Vagina (tissue), 2 donors: ENCODE measurements around the gene TRMU.

Source experiments
- CTCF ChIP-seq, 3 experiments: fragments of 450-650 bp in 2 of 3; fragments of 200-600 bp in 1 of 3; sonication (generic) in 1 of 3; IDR thresholded peaks; one replicate each; pipeline ENCODE4 v1.5.1; 2017 to 2019; ENCODE audit warnings: antibody characterized with exemption in 3 of 3, mild to moderate bottlenecking in 2 of 3, moderate library complexity in 2 of 3
- POLR2A ChIP-seq, 2 donors: fragments of 450-650 bp; IDR thresholded peaks; one replicate each; pipeline ENCODE4 v1.6.1; 2017; ENCODE audit warnings: antibody characterized with exemption in 2 of 2, mild to moderate bottlenecking in 2 of 2, moderate library complexity in 2 of 2
- POLR2AphosphoS5 ChIP-seq, 2 donors: sonication (generic); formaldehyde crosslinking; IDR thresholded peaks; one replicate each; pipeline ENCODE4 v1.9.0; 2017; ENCODE audit warnings: antibody characterized with exemption in 2 of 2, mild to moderate bottlenecking in 2 of 2, low read depth in 1 of 2; ENCODE audit not compliant: insufficient read depth in 1 of 2

- TF ChIP-seq CTCF (IDR thresholded peaks at IDR 0.05) (no peak), POLR2AphosphoS5 (IDR thresholded peaks at IDR 0.05; ENCODE audit: insufficient read depth in 1 of 2, low read depth in 1 of 2) (no peak), POLR2A (IDR thresholded peaks at IDR 0.05) (no peak)
Observed at GRCh38 chr22:46390105-46390651, 54.7 kb downstream of the TRMU start.
